GM21447 (cell line): ENCODE measurements around the gene NEDD9.

ENCODE experiments used
- ATAC-seq: cut with Tn5 transposase; IDR thresholded peaks from one replicate; pipeline ENCODE4 v1.9.1; 2021; ENCODE audit not compliant: unreplicated experiment

Gene NEDD9

DNA sequence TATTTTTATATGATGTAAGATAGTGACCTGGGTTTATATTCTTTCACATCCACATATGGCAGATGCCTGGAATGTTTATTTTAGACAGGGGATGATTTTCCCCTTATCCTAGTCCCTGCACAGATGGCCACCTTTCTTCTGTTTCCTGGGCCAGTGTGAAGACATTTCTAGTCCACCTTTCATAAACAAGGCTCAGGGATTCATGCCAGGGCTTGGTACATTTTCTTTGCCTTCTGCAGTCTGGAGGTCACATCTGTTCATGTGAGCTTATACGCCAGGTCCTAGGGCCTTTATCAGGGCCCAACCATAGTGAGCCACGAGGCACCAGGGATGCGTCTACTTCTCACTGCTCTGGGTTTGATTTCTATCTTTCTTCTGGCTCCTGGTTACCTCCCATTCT, 82.9 kb downstream of the NEDD9 start:
- no peak for ATAC-seq

DNA sequence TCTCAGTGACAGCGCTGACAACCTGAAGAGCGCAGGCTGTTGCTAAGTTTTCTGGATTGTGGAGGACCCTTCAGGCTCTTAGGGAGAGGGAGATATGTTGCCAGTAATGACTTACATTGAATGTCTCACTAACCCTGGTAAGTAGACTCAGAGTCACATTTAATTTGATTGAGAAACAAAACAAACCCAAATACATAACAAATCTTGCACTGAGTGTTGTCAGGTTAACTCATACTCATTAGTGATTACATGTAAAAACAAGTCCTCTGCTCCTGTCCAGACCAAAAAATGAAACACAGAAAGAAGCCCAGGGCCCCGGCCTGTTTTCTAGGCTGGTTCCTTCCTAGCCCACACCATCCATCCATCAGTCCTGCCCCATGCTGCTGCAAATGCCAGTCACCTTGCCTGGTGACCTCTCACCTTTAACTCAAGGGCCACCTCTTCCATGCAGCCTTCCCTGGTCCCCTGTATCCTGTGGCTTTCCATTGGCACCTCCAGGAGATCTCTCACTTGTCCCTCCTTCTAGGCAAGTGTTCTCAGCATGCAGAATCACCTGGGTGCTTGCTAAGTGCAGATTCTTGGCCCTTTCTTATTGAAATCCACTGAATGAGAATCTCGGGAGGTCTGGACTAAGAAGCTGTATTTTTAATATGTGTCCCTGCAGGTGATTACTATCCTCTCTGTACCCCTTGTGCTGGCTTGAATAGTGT, 86.2 kb downstream of the NEDD9 start:
- ATAC-seq: no peak

DNA sequence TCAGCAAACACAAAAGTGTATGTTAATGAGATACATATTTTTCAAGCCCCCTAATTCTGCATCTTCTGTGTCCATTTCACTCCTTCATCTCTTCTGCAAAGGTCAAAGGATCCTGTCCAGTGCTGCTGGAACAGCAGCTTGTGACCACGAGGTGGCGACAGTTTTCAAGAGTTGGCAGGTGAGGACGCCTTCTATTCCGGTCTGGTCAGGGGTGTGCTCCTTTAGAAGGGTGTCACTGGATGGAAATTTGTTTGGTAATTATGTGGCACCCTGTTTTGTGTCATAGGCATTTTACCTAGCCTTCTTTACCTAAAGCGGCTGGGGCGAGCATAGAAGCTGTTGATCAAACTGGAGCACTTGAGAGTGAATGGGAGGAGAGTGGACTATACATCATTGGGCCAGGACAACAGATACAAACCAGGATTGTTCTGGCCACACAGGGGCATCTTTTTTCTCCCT, 88.0 kb downstream of the NEDD9 start:
- no peak for ATAC-seq

DNA sequence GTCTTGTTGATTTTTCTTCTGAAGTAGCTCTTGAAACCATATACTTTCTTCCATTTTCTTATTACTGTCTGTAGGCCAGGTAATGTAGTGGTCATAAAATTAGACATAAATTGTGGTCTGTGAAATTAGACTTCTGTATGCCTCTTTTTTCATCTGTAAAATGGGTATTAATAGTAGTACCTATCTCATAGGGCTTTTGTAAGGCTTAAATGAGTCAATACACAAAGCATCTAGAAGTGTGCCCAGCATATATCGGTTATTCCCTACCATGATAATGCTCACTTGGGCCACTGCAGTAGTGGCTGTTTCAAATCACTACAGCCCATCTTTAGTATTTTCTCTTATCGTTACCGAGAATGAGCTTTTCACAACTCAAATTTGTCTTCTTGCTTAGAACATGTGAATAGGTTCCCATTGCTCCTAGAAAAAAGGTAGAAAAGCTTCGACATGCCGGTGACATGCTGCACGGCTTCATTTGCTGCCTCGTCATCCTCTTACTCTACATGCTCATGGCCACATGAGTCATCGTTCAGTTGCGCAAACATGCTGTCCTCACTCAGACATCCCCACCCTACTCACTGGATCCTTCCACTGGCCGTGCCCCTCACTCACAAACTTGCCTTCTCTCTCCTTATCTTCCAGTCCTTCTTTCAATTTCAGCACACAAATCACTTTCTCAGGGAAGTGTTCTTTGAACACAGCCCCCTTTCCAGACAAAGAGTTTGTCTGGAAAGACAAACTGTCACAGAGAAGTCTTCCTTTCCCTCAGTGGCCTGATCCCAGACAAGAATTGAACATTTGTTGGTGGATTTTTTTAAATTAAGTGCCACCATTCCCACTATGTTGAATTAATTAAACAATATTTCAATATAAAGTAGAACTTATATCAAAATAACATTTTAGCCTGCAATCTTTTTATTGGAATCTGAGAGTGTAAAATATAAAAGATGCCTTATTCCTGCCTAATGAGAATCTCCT, 88.8 kb downstream of the NEDD9 start:
- ATAC-seq: no peak

DNA sequence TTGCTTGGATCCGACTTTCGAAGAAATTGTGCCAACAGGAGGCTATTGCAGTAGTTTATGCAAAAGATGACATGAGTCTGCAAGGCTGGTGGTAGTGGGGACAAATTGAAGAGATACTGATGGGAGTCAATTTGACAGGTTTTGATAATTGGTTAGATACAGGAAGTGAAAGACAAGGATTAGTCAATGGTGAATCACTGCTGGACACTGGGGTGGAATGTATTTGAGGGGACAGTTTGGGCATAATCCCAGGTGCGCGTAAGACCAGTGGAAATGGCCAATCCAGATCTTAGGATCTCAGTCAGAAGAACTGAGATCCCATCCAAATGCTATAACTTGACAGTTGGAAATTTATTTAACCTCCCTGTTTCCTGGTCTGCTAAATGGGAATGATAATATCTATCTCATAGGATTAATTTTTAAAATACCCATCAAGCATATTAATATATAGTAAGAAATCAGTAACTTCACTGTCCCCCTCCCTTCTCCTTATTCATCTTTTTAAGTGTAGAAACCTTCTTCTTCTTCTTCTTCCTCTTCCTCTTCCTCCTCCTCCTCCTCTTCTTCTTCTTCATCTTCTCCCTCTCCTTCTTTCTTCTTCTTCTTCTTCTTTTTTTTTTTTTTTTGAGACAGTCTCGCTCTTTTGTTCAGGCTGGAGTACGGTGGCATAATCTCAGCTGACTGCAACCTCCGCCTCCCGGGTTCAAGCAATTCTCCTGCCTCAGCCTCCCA, 90.0 kb downstream of the NEDD9 start:
- no peak for ATAC-seq

DNA sequence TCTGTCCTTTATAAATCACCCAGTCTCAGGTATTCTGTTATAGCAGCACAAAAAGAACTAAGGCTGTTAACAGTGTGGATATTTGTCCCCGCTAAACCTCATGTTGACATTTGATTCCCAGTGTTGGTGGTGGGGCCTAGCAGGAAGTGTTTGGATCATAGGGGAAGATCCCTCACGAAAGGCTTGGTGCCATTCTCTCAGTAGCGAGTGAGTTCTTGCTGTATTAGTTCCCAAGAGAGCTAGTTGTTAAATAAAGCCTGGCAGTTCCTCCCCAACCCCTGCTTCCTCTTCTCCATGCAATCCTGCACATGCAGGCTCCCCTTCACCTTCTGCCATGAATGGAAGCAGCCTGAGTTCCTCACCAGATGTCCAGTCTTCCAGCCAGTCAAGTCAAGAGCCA, 91.2 kb downstream of the NEDD9 start:
- ATAC-seq: no peak

DNA sequence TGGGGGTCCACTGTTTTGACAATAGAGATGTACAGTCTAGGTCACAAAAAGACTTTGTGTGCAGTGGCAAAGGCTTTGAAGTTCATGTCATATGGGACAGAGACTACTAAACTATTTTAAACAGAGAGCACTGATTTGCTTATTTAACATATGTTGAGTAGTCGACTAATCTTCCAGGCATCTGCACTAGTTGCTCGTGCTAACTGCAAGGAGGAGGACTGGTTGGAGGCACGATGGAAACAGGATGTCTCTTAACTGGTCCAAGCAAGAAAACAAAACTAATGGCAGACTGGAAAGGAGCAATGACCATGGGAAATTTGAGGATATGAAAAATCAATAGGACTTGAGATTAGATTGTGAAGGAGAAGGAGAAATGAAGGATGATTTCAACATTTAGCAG, 92.4 kb downstream of the NEDD9 start:
- ATAC-seq: no peak

DNA sequence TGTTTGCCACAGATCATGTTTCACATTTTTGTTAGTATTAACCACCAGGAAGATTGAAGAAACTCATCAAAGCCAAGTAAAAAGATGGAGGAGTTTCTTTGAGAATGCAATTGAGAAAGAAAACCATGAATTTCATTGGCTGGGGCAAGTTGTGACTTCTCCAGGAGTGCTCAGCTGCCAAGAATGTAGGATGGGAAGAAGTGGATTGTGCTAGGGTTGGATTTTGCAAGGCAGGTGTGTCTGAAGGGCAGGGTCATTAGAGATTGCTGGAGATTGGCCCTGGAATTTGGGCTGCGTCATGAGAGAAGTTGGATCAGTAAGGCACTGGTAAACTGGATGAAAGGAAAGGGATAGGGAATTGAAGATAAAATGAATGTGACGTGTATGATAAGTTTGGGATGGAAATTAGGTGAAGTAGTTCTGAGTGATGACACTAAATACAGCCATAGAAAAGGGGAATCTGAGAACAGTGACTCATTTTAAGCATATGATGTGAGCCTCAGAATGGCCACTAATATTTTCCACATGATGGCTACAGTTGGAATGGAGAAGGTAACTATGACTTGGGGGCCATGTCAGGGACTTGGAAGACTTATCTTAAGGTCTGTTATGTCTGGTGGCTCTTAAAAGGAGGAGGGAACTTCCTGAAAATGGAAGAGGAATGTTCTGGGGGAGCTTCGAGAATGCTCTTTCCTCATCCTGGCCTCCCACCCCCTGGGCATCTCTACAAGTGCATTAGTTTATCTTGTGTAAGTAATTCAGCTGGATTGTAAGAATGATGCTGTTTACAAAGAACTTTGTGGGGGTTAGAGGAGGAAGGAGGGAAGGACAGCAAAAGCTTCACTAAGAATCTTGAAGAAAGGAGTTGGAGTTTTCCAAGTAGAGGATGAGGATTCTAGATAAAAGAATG, 93.2 kb downstream of the NEDD9 start:
- ATAC-seq: no peak

DNA sequence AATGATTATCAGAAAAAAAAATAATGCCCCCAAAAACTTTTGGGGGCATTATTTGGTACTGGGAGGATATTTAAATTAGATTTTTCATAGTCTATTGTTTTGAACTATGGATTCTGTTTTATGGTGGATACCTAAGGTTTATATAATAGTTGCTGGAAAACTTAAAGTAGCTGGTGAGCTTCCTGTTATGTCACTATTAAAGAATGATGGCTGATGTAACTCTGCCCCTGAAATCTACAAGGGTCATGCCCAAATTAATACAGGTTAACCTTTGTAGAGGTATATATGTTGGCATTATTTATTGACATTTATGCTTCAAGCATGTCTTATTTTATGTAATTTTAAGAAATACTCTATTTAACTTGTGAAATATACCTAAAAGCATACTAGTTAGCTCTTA, 95.7 kb downstream of the NEDD9 start:
- no peak for ATAC-seq
